ENCODE data around the gene LYZL1.
"Not testable (repeated sequence)": the region's sequence is repeated elsewhere in the genome, so short reads cannot be mapped to it uniquely, and the experiment has no call there.

DNA sequence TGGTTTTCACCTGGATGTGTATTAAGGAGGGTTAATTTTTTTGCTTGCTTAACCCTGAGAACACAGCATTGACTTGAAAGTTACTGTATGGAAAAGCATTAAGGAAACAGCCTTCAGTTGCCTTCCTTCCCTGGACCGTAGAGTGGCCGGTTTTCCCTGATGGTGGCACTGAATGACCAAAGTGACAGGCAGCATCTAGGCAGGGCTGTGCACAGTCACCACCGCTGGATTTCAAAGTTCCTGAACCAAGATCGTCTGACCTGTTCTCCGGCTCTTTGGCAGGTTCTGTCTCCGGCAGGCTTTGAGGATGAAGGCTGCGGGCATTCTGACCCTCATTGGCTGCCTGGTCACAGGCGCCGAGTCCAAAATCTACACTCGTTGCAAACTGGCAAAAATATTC, 2.7 kb downstream of the LYZL1 start:
- TF ChIP-seq POLR2A (IDR thresholded peaks at IDR 0.05; ENCODE audit: low read depth, low read length); TAF1 (IDR thresholded peaks at IDR 0.05; ENCODE audit: low read depth, low read length); POLR2AphosphoS5 (IDR thresholded peaks at IDR 0.05; ENCODE audit: low read depth, low read length); PAX5 (IDR thresholded peaks at IDR 0.05; ENCODE audit: insufficient read depth, low read length, severe bottlenecking); POU2F2 (IDR thresholded peaks at IDR 0.05; ENCODE audit: low read depth, low read length); SPI1 (IDR thresholded peaks at IDR 0.05; ENCODE audit: low read depth, low read length): not testable (repeated sequence)

All from GM12891 (cell line).